A549 (cell line): ENCODE measurements around the gene HACL1. TPM values are rescaled to one million over a fixed set of nuclear protein-coding genes. Genes with fewer than 3 reads are reported as not detected.

ENCODE experiments used
- ATAC-seq, 2 experiments: fragments of 200-7000 bp in 1 of 2; fragments of >200 bp in 1 of 2; cut with Nextera tagmentation in 1 of 2; cut with Tn5 transposase in 1 of 2; 3 replicates each; pipeline versions ENCODE4 v1.8.0 to v1.9.1; 2018 to 2020; ENCODE audit warnings: mild to moderate bottlenecking in 1 of 2, moderate library complexity in 1 of 2
- CTCF ChIA-PET: fragments of 300-600 bp; sonication (Branson Sonifier 250); formaldehyde crosslinking; extraction: SDS; loops from one replicate; lab custom pipeline; 2021; ENCODE audit warnings: antibody characterized with exemption, inconsistent platforms; lab: Yijun Ruan, JAX
- POLR2A ChIA-PET: fragments of 350-600 bp; formaldehyde crosslinking; extraction: SDS; loops from one replicate; lab custom pipeline; 2021; ENCODE audit warnings: antibody characterized with exemption, inconsistent platforms; lab: Yijun Ruan, JAX
- DNase-seq, 2 experiments: peaks; one replicate each; pipeline versions ENCODE4 v3.0.0 to v3.0.0-alpha.2; 2011 to 2016; ENCODE audit warnings: low read depth in 1 of 2, low spot score in 1 of 2
- FAIRE-seq: peaks from 2 replicates; lab custom pipeline; 2011; peaks lifted over from hg19 to GRCh38; lab: Jason Lieb, UNC
- H3K27ac ChIP-seq, 2 experiments: fragments of >200 bp; sonication (Bioruptor Twin); formaldehyde crosslinking; 3 replicates each; pipeline ENCODE4 v1.5.1; 2016 to 2017
- H3K4me1 ChIP-seq: fragments of >200 bp; sonication (Bioruptor Twin); formaldehyde crosslinking; 3 replicates; pipeline ENCODE4 v1.6.1; 2016
- H3K4me2 ChIP-seq: fragments of >200 bp; sonication (Bioruptor Twin); formaldehyde crosslinking; 3 replicates; pipeline ENCODE4 v1.6.1; 2016
- H3K4me3 ChIP-seq: fragments of >200 bp; sonication (Bioruptor Twin); formaldehyde crosslinking; 3 replicates; pipeline ENCODE4 v1.5.1; 2016
- H3K9me3 ChIP-seq: fragments of >200 bp; sonication (Bioruptor Twin); formaldehyde crosslinking; 3 replicates; pipeline ENCODE4 v1.6.1; 2016
- CEBPB ChIP-seq, 2 experiments: fragments of >200 bp in 1 of 2; sonication (Bioruptor Twin) in 1 of 2; formaldehyde crosslinking in 1 of 2; IDR thresholded peaks; 2 replicates each; pipeline ENCODE4 v1.6.1; 2012 to 2016
- CHD2 ChIP-seq: fragments of 150-350 bp; IDR thresholded peaks from 2 replicates; pipeline ENCODE4 v1.6.1; 2014; ENCODE audit warnings: low read length; ENCODE audit not compliant: partially characterized antibody
- E2F6 ChIP-seq: IDR thresholded peaks from 2 replicates; pipeline ENCODE4 v1.6.1; 2012; ENCODE audit warnings: low read depth, borderline replicate concordance
- EHF ChIP-seq: fragments of 250-450 bp; sonication (Bioruptor Pico); IDR thresholded peaks from 2 replicates; pipeline ENCODE4 v1.5.0; 2020; ENCODE audit warnings: mild to moderate bottlenecking
- EHMT2 ChIP-seq: fragments of 200-600 bp; sonication (generic); IDR thresholded peaks from 2 replicates; pipeline ENCODE4 v1.6.1; 2016; ENCODE audit warnings: antibody characterized with exemption, low read depth, mild to moderate bottlenecking, moderate library complexity
- ELK1 ChIP-seq: fragments of 150-350 bp; IDR thresholded peaks from 2 replicates; pipeline ENCODE4 v1.6.1; 2014; ENCODE audit warnings: low read depth, mild to moderate bottlenecking, low read length
- EP300 ChIP-seq, 2 experiments: fragments of >200 bp; sonication (Bioruptor Twin); formaldehyde crosslinking; IDR thresholded peaks; 2 replicates in 1 of 2; 3 replicates in 1 of 2; pipeline ENCODE4 v1.6.1; 2016 to 2017
- ESRRA ChIP-seq: fragments of 150-350 bp; IDR thresholded peaks from 2 replicates; pipeline ENCODE4 v1.6.1; 2014; ENCODE audit warnings: mild to moderate bottlenecking, low read length, borderline replicate concordance
- FOSB ChIP-seq: fragments of 250-450 bp; sonication (Bioruptor Pico); IDR thresholded peaks from 2 replicates; pipeline ENCODE4 v1.5.0; 2020; ENCODE audit warnings: mild to moderate bottlenecking, moderate library complexity
- FOXS1 ChIP-seq: fragments of 250-450 bp; sonication (Bioruptor Pico); IDR thresholded peaks from 2 replicates; pipeline ENCODE4 v1.5.0; 2020; ENCODE audit warnings: mild to moderate bottlenecking, moderate library complexity
- HDAC2 ChIP-seq: fragments of 200-600 bp; sonication (generic); IDR thresholded peaks from 2 replicates; pipeline ENCODE4 v1.6.1; 2016
- HES2 ChIP-seq: fragments of >200 bp; sonication (Bioruptor Twin); formaldehyde crosslinking; IDR thresholded peaks from 2 replicates; pipeline ENCODE4 v1.6.1; 2016
- HMGXB4 ChIP-seq: fragments of 250-450 bp; sonication (Bioruptor Pico); IDR thresholded peaks from 2 replicates; pipeline ENCODE4 v1.5.0; 2021; ENCODE audit warnings: mild to moderate bottlenecking, moderate library complexity, borderline replicate concordance
- HOXA7 ChIP-seq: fragments of 250-450 bp; sonication (Bioruptor Pico); IDR thresholded peaks from 2 replicates; pipeline ENCODE4 v1.5.0; 2020; ENCODE audit warnings: mild to moderate bottlenecking, moderate library complexity
- JUN ChIP-seq, 2 experiments: fragments of >200 bp; sonication (Bioruptor Twin); formaldehyde crosslinking; IDR thresholded peaks; 2 replicates in 1 of 2; 3 replicates in 1 of 2; pipeline ENCODE4 v1.6.1; 2016 to 2017
- JUNB ChIP-seq: fragments of >200 bp; sonication (Bioruptor Twin); formaldehyde crosslinking; IDR thresholded peaks from 2 replicates; pipeline ENCODE4 v1.6.1; 2016
- KDM1A ChIP-seq: fragments of 200-600 bp; sonication (generic); IDR thresholded peaks from 2 replicates; pipeline ENCODE4 v1.6.1; 2016; ENCODE audit warnings: low read depth, mild to moderate bottlenecking
- KDM5A ChIP-seq: fragments of 200-600 bp; sonication (generic); IDR thresholded peaks from 2 replicates; pipeline ENCODE4 v1.6.1; 2016; ENCODE audit warnings: antibody characterized with exemption, mild to moderate bottlenecking
- MAX ChIP-seq: IDR thresholded peaks from 2 replicates; pipeline ENCODE4 v1.6.1; 2012
- MAZ ChIP-seq: fragments of 150-350 bp; IDR thresholded peaks from 2 replicates; pipeline ENCODE4 v1.6.1; 2014; ENCODE audit warnings: antibody characterized with exemption, low read depth, low read length, borderline replicate concordance
- MYC ChIP-seq: IDR thresholded peaks from 2 replicates; pipeline ENCODE4 v1.6.1; 2012; ENCODE audit warnings: mild to moderate bottlenecking, inconsistent platforms, low read length, improper control_type of control experiment, borderline replicate concordance
- NFE2L2 ChIP-seq: fragments of 150-350 bp; conservative IDR thresholded peaks from 2 replicates; pipeline ENCODE4 v1.6.1; 2014; ENCODE audit warnings: low read length
- NR3C1 ChIP-seq: fragments of >200 bp; sonication (Bioruptor Twin); formaldehyde crosslinking; IDR thresholded peaks from 3 replicates; pipeline ENCODE4 v1.6.1; 2017
- PBX3 ChIP-seq: IDR thresholded peaks from 2 replicates; pipeline ENCODE4 v1.6.1; 2012
- POLR2AphosphoS2 ChIP-seq: conservative IDR thresholded peaks from 2 replicates; pipeline ENCODE4 v1.6.1; 2012; ENCODE audit warnings: low read length, improper control_type of control experiment, inconsistent platforms
- RAD21 ChIP-seq, 2 experiments: fragments of >200 bp in 1 of 2; sonication (Bioruptor Twin) in 1 of 2; formaldehyde crosslinking in 1 of 2; IDR thresholded peaks in 1 of 2; conservative IDR thresholded peaks in 1 of 2; 2 replicates in 1 of 2; 3 replicates in 1 of 2; pipeline ENCODE4 v1.6.1; 2012 to 2018; ENCODE audit warnings: inconsistent platforms in 1 of 2
- RARB ChIP-seq: fragments of 250-450 bp; sonication (Bioruptor Pico); IDR thresholded peaks from 2 replicates; pipeline ENCODE4 v1.8.0; 2021; ENCODE audit warnings: mild to moderate bottlenecking, moderate library complexity
- REST ChIP-seq: fragments of 200-600 bp; sonication (generic); IDR thresholded peaks from 2 replicates; pipeline ENCODE4 v1.6.1; 2016; ENCODE audit warnings: antibody characterized with exemption, mild to moderate bottlenecking, moderate library complexity
- RFX5 ChIP-seq: fragments of 450-650 bp; IDR thresholded peaks from 2 replicates; pipeline ENCODE4 v1.7.1; 2014; ENCODE audit warnings: antibody characterized with exemption, mild to moderate bottlenecking, moderate library complexity
- TP53 ChIP-seq: fragments of 250-450 bp; sonication (Bioruptor Pico); IDR thresholded peaks from 2 replicates; pipeline ENCODE4 v1.5.0; 2021; ENCODE audit warnings: mild to moderate bottlenecking, moderate library complexity
- ZFP36 ChIP-seq: fragments of 450-650 bp; IDR thresholded peaks from 2 replicates; pipeline ENCODE4 v1.6.1; 2014; ENCODE audit warnings: borderline replicate concordance; ENCODE audit not compliant: partially characterized antibody
- WGBS: methylation state at CpG from one replicate; pipeline ENCODE4 v1.1.6; 2017; ENCODE audit errors: missing lambda C conversion rate; 5-methylcytosine and 5-hydroxymethylcytosine counted together
- polyA plus RNA-seq, 4 experiments: library from polyadenylated mRNA; depleted of rRNA in 3 of 4; stranded (reverse); fragments of >200 nt; fragmentation: RNase III in 1 of 4; extraction: RNeasy Plus Mini Kit Qiagen cat#74134 plus additional on column Dnase treatment in 1 of 4; gene quantifications; 2 replicates in 3 of 4; 3 replicates in 1 of 4; pipeline ENCODE4 v1.2.3, GENCODE V29; 2011 to 2017

Gene HACL1
- polyA plus RNA-seq, 2 of the 4 experiments (the other 2 are of a cell fraction), result 26.3 to 51.0 TPM

GRCh38 chr3:15646851-15647511 is 45.6 kb upstream of the HACL1 start:
- ChIA-PET POLR2A (interaction anchor here (0.5 to 1.9 kb wide), 4 partner anchors 10 to 199 kb away, joined by 3 to 11 read pairs (median 4); partner anchors contain the start of gene ANKRD28), CTCF (interaction anchor here (1.6 to 5.3 kb wide), 4 partner anchors 9 to 166 kb away, joined by 4 to 27 read pairs (median 16); no protein-coding TSS in a partner anchor)
- Histone ChIP-seq H3K9me3 (no peaks in the 10 kb centered on the region), H3K4me3 (peak overlapping the region; percentile 2; the same call in 1 of the 3 replicates), H3K27ac (peak overlapping the region; percentile 82 to 88), H3K4me1 (peaks cover 31% of the 10 kb centered on the region), H3K4me2 (peak overlapping the region; percentile 74)
- WGBS, result 3% methylated on average over 12 of the region's 13 CpGs
- peak; percentile 88 to 94 for DNase-seq
- ATAC-seq, result peak; percentile 95
- peak; percentile 7 for FAIRE-seq
- TF ChIP-seq RAD21 (conservative IDR thresholded peaks at IDR 0.05 in 1 of 2, IDR thresholded peaks at IDR 0.05 in 1 of 2) (peak; percentile 18 to 25; a peak in 2 of 5 replicates), EHF (CRISPR knock-in tag) (no peak), ELK1 (no peak), CHD2 (no peak), E2F6 (peak; percentile 51; the same call in 1 of the 2 replicates), JUNB (peak; percentile 88), MAX (peak; percentile 90), TP53 (no peak), MAZ (no peak), EHMT2 (no peak), CEBPB (IDR thresholded peaks at IDR 0.05) (peak in 1 of 2 experiments; percentile 63; a peak in 2 of 4 replicates), FOSB (CRISPR knock-in tag) (no peak), POLR2AphosphoS2 (no peak), RARB (CRISPR knock-in tag) (no peak), ESRRA (no peak), RFX5 (no peak), HOXA7 (CRISPR knock-in tag) (no peak), FOXS1 (CRISPR knock-in tag) (no peak), MYC (peak; percentile 67; the same call in 1 of the 2 replicates), HMGXB4 (CRISPR knock-in tag) (no peak), JUN (IDR thresholded peaks at IDR 0.05) (peak; percentile 32 to 59; a peak in 4 of 5 replicates), HES2 (no peak), KDM1A (no peak), NR3C1 (no peak), PBX3 (peak; percentile 71; the same call in 1 of the 2 replicates), KDM5A (no peak), NFE2L2 (0 out of 2 replicates have a peak, but pooled peaks have one; percentile 1), HDAC2 (no peak), EP300 (IDR thresholded peaks at IDR 0.05) (peak in 1 of 2 experiments; percentile 69; a peak in 3 of 5 replicates), ZFP36 (no peak), REST (no peak)
